Muscle layer of colon (tissue), 2 donors: ENCODE results near the gene GGPS1.
"Not testable (repeated sequence)": the region's sequence is repeated elsewhere in the genome, so short reads cannot be mapped to it uniquely, and the experiment has no call there.

Experiments
- H3K27ac ChIP-seq: one replicate; pipeline ENCODE4 v1.7.0; 2013; ENCODE audit warnings: low read depth, mild to moderate bottlenecking, low read length, moderate library complexity
- H3K27me3 ChIP-seq, 2 donors: one replicate each; pipeline ENCODE4 v1.7.0; 2013; ENCODE audit warnings: low read length in 2 of 2, mild to moderate bottlenecking in 2 of 2; ENCODE audit not compliant: insufficient read depth in 2 of 2, control insufficient read depth in 1 of 2
- H3K36me3 ChIP-seq: one replicate; pipeline ENCODE4 v1.7.0; 2013; ENCODE audit warnings: mild to moderate bottlenecking, low read length; ENCODE audit not compliant: insufficient read depth
- H3K4me1 ChIP-seq: one replicate; pipeline ENCODE4 v1.7.0; 2013; ENCODE audit warnings: mild to moderate bottlenecking, low read length; ENCODE audit not compliant: insufficient read depth
- H3K4me3 ChIP-seq, 2 donors: one replicate each; pipeline ENCODE4 v1.7.0; 2013; ENCODE audit warnings: low read length in 2 of 2, low read depth in 1 of 2, mild to moderate bottlenecking in 1 of 2, moderate library complexity in 1 of 2
- H3K9ac ChIP-seq: one replicate; pipeline ENCODE4 v1.7.0; 2013; ENCODE audit warnings: low read length
- H3K9me3 ChIP-seq: one replicate; pipeline ENCODE4 v1.7.0; 2013; ENCODE audit warnings: mild to moderate bottlenecking, low read length
- donor health status: abdominal sarcoma.
- donor health status: Adenocarcinoma of cecum.

Gene GGPS1

GRCh38 chr1:235378134-235378735 is 49.9 kb downstream of the GGPS1 start:
- H3K9me3 ChIP-seq, H3K27me3 ChIP-seq, H3K27ac ChIP-seq, H3K36me3 ChIP-seq, H3K4me1 ChIP-seq, H3K9ac ChIP-seq, H3K4me3 ChIP-seq: not testable (repeated sequence)

GRCh38 chr1:235381955-235382739 is 53.8 kb downstream of the GGPS1 start:
- not testable (repeated sequence) for H3K36me3 ChIP-seq, H3K27me3 ChIP-seq, H3K4me1 ChIP-seq, H3K4me3 ChIP-seq, H3K27ac ChIP-seq, H3K9me3 ChIP-seq, H3K9ac ChIP-seq

- H3K4me3 ChIP-seq, H3K36me3 ChIP-seq, H3K4me1 ChIP-seq, H3K27ac ChIP-seq, H3K9me3 ChIP-seq, H3K27me3 ChIP-seq, H3K9ac ChIP-seq: not testable (repeated sequence)
Observed at GRCh38 chr1:235385633-235386032, 57.3 kb downstream of the GGPS1 start.

- H3K36me3 ChIP-seq, result no peaks in the 10 kb centered on the region
- no peaks in the 10 kb centered on the region for H3K27me3 ChIP-seq
- H3K9me3 ChIP-seq, result no peaks in the 10 kb centered on the region
- no peak overlapping the region for H3K9ac ChIP-seq
- no peak overlapping the region for H3K4me3 ChIP-seq
- no peaks in the 10 kb centered on the region for H3K4me1 ChIP-seq
- H3K27ac ChIP-seq, result no peak overlapping the region
Observed at GRCh38 chr1:235391874-235392273, 63.5 kb downstream of the GGPS1 start.
